ENCODE measurements around the gene MTNR1A. TPM values are rescaled to one million over a fixed set of nuclear protein-coding genes. Genes with fewer than 3 reads are reported as not detected.

The MTNR1A gene
- total and polyA plus RNA-seq, 4 donors: not detected

DNA sequence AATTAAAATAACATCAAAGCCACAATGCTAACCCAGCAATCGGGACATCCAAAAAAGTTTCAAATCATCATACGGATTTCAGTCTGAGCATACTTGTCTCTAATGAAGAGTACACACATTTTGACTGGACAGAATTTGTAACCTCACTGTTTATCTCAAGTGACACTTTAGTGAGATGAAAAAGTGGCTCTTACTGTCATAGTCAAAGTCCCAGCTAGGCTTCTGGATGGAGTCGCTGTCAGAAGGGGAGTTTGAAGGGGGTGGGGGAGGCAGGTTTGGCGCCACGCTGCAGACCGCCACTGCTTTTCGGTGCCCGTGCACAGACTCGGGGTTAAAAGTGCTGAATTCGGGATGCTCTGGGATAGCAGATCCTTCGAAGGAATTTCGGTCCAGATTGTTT lies 41.0 kb upstream of the MTNR1A start:
- 96% methylated on average over 12 of the region's 12 CpGs for WGBS
- no peaks in the 10 kb centered on the region for H3K4me1 ChIP-seq (ENCODE audit: control insufficient read depth in 4 of 4, insufficient read depth in 4 of 4, low read length in 3 of 4)
- H3K27ac ChIP-seq (ENCODE audit: low read depth in 1 of 2, low read length in 2 of 2): no peak overlapping the region
- no peak for DNase-seq (ENCODE audit: low spot score)
- TF ChIP-seq, protein P1, sequence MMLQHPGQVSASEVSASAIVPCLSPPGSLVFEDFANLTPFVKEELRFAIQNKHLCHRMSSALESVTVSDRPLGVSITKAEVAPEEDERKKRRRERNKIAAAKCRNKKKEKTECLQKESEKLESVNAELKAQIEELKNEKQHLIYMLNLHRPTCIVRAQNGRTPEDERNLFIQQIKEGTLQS (IDR thresholded peaks at IDR 0.05): no peak
- no peak for TF ChIP-seq HNF4G (IDR thresholded peaks at IDR 0.05)
- TF ChIP-seq, protein P2, sequence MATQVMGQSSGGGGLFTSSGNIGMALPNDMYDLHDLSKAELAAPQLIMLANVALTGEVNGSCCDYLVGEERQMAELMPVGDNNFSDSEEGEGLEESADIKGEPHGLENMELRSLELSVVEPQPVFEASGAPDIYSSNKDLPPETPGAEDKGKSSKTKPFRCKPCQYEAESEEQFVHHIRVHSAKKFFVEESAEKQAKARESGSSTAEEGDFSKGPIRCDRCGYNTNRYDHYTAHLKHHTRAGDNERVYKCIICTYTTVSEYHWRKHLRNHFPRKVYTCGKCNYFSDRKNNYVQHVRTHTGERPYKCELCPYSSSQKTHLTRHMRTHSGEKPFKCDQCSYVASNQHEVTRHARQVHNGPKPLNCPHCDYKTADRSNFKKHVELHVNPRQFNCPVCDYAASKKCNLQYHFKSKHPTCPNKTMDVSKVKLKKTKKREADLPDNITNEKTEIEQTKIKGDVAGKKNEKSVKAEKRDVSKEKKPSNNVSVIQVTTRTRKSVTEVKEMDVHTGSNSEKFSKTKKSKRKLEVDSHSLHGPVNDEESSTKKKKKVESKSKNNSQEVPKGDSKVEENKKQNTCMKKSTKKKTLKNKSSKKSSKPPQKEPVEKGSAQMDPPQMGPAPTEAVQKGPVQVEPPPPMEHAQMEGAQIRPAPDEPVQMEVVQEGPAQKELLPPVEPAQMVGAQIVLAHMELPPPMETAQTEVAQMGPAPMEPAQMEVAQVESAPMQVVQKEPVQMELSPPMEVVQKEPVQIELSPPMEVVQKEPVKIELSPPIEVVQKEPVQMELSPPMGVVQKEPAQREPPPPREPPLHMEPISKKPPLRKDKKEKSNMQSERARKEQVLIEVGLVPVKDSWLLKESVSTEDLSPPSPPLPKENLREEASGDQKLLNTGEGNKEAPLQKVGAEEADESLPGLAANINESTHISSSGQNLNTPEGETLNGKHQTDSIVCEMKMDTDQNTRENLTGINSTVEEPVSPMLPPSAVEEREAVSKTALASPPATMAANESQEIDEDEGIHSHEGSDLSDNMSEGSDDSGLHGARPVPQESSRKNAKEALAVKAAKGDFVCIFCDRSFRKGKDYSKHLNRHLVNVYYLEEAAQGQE (IDR thresholded peaks at IDR 0.05): no peak
- TF ChIP-seq, protein P3, sequence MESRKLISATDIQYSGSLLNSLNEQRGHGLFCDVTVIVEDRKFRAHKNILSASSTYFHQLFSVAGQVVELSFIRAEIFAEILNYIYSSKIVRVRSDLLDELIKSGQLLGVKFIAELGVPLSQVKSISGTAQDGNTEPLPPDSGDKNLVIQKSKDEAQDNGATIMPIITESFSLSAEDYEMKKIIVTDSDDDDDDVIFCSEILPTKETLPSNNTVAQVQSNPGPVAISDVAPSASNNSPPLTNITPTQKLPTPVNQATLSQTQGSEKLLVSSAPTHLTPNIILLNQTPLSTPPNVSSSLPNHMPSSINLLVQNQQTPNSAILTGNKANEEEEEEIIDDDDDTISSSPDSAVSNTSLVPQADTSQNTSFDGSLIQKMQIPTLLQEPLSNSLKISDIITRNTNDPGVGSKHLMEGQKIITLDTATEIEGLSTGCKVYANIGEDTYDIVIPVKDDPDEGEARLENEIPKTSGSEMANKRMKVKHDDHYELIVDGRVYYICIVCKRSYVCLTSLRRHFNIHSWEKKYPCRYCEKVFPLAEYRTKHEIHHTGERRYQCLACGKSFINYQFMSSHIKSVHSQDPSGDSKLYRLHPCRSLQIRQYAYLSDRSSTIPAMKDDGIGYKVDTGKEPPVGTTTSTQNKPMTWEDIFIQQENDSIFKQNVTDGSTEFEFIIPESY (IDR thresholded peaks at IDR 0.05): no peak
- TF ChIP-seq JUND (IDR thresholded peaks at IDR 0.05): no peak
- TF ChIP-seq SP1 (IDR thresholded peaks at IDR 0.05): no peak
- TF ChIP-seq FOXA1 (IDR thresholded peaks at IDR 0.05): no peak
- no peak for TF ChIP-seq TAF1 (conservative IDR thresholded peaks at IDR 0.05)
- TF ChIP-seq CTCF (IDR thresholded peaks at IDR 0.05; ENCODE audit: low read depth, low read length, missing input control): no peak
- TF ChIP-seq, protein P4, sequence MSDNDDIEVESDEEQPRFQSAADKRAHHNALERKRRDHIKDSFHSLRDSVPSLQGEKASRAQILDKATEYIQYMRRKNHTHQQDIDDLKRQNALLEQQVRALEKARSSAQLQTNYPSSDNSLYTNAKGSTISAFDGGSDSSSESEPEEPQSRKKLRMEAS (IDR thresholded peaks at IDR 0.05): no peak
- TF ChIP-seq GABPA (IDR thresholded peaks at IDR 0.05 in 1 of 2, conservative IDR thresholded peaks at IDR 0.05 in 1 of 2): no peak
- no peak for TF ChIP-seq RAD21 (IDR thresholded peaks at IDR 0.05)
- no peak for TF ChIP-seq RXRA (IDR thresholded peaks at IDR 0.05)
- no peak for TF ChIP-seq YY1 (IDR thresholded peaks at IDR 0.05)
- no peak for TF ChIP-seq EGR1 (IDR thresholded peaks at IDR 0.05; ENCODE audit: low read depth in 2 of 2)
- TF ChIP-seq HNF4A (conservative IDR thresholded peaks at IDR 0.05): no peak
- no peak for TF ChIP-seq FOXA2 (IDR thresholded peaks at IDR 0.05)
- no peak for TF ChIP-seq NR2F2 (IDR thresholded peaks at IDR 0.05)
- no peak overlapping the region for H3K4me3 ChIP-seq (ENCODE audit: low read depth in 1 of 3, low read length in 3 of 3)
- H3K9me3 ChIP-seq (ENCODE audit: control insufficient read depth in 4 of 4, low read length in 3 of 4): no peaks in the 10 kb centered on the region
- H3K36me3 ChIP-seq (ENCODE audit: control insufficient read depth in 4 of 4, insufficient read depth in 3 of 4, low read depth in 1 of 4, low read length in 3 of 4): peaks cover 0 to 22% (median 12%) of the 10 kb centered on the region in 4 donors
- no peaks in the 10 kb centered on the region for H3K27me3 ChIP-seq (ENCODE audit: control insufficient read depth in 4 of 4, insufficient read depth in 4 of 4, low read length in 3 of 4)
- H3K9ac ChIP-seq (ENCODE audit: low read depth in 1 of 2, low read length in 2 of 2): no peak overlapping the region

All from liver (tissue), 9 donors.